ENCODE results near the gene NR3C1. TPM values are rescaled to one million over a fixed set of nuclear protein-coding genes. Genes with fewer than 3 reads are reported as not detected.

Gene NR3C1
- total RNA-seq, 2 experiments from 2014 or later = 52.7 to 55.6 TPM

DNA sequence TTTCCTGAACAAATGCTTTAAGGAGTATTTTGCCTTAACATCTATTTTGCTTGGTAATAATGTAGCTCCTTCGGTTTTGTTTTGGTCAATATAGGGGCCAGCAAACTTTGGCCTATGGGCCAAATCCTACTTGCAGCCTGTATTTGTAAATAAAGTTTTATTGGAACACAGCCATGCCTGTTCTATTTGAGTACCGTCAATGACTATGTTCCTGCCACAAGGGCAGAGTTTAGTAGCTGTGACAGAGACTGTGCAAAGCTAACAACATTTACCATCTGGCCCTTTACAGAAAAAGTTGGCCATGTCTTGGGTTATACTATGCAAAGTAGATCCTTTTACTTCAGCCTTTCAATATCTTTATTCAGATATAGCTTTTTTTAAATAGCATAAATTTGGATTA is 113.4 kb downstream of the NR3C1 start:
- Mint-ChIP-seq H3K4me1 (ENCODE audit: low read depth) (peaks cover 2% of the 10 kb centered on the region), H3K9me3 (no peaks in the 10 kb centered on the region), H3K27me3 (no peaks in the 10 kb centered on the region), H3K4me3 (no peak overlapping the region), H3K27ac (no peak overlapping the region), H3K36me3 (ENCODE audit: low read depth) (peaks cover 45% of the 10 kb centered on the region)
- DNase-seq (no peak), ATAC-seq (no peak)
- no peak for TF ChIP-seq CTCF (IDR thresholded peaks at IDR 0.05)
- CTCF ChIA-PET = no interaction called here
- POLR2A ChIA-PET = no interaction called here
- intact Hi-C loops (cut with micrococcal nuclease) = no loop called here

- no peak overlapping the region for H3K27ac Mint-ChIP-seq
- ATAC-seq (no peak), DNase-seq (no peak)
- intact Hi-C loops (cut with micrococcal nuclease) = no loop called here
- ChIA-PET CTCF (no interaction called here), POLR2A (no interaction called here)
- H3K36me3 Mint-ChIP-seq (ENCODE audit: low read depth) = peaks cover 50% of the 10 kb centered on the region
- H3K4me1 Mint-ChIP-seq (ENCODE audit: low read depth) = peaks cover 4% of the 10 kb centered on the region
- H3K4me3 Mint-ChIP-seq = no peak overlapping the region
- H3K9me3 Mint-ChIP-seq = no peaks in the 10 kb centered on the region
- TF ChIP-seq CTCF (IDR thresholded peaks at IDR 0.05) = no peak
- H3K27me3 Mint-ChIP-seq = no peaks in the 10 kb centered on the region
Measured at GRCh38 chr5:143284521-143284920, 119.0 kb downstream of the NR3C1 start.

DNA sequence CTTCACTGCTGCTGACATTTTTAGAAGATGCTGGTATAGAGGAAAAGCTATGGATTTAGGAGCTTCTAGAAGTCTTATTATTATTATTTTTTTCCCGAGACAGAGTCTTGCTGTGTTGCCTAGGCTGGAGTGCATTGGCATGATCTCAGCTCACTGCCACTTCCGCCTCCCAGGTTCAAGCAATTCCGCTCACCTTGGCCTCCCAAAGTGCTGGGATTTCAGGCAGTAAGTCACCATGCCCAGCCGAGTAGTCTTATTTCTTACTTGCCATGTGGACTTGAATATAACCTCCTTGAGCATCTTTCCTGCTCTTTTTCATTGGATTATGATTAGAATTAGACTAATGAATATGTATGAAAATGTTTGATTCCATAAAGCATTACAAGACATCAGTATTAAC is 119.5 kb downstream of the NR3C1 start:
- intact Hi-C loops (cut with micrococcal nuclease) = no loop called here
- Mint-ChIP-seq H3K27ac (no peak overlapping the region), H3K27me3 (no peaks in the 10 kb centered on the region), H3K4me3 (no peak overlapping the region), H3K9me3 (no peaks in the 10 kb centered on the region), H3K4me1 (ENCODE audit: low read depth) (peaks cover 4% of the 10 kb centered on the region), H3K36me3 (ENCODE audit: low read depth) (peaks cover 46% of the 10 kb centered on the region)
- TF ChIP-seq CTCF (IDR thresholded peaks at IDR 0.05) = no peak
- DNase-seq (no peak), ATAC-seq (no peak)
- POLR2A ChIA-PET = no interaction called here
- CTCF ChIA-PET = interaction anchor here (0.6 kb wide), 1 partner anchor 990 kb away, joined by 3 read pairs; no protein-coding TSS in a partner anchor

- H3K27ac Mint-ChIP-seq = no peak overlapping the region
- no peaks in the 10 kb centered on the region for H3K9me3 Mint-ChIP-seq
- no peaks in the 10 kb centered on the region for H3K27me3 Mint-ChIP-seq
- intact Hi-C loops (cut with micrococcal nuclease) = no loop called here
- ATAC-seq (no peak), DNase-seq (no peak)
- no peak for TF ChIP-seq CTCF (IDR thresholded peaks at IDR 0.05)
- no peak overlapping the region for H3K4me3 Mint-ChIP-seq
- ChIA-PET POLR2A (interaction anchor here (0.9 to 1.3 kb wide), 2 partner anchors 12 to 123 kb away, joined by 3 to 5 read pairs; partner anchors contain the start of gene NR3C1), CTCF (interaction anchor here (1.9 kb wide), 1 partner anchor 393 kb away, joined by 4 read pairs; no protein-coding TSS in a partner anchor)
- peaks cover 3% of the 10 kb centered on the region for H3K4me1 Mint-ChIP-seq (ENCODE audit: low read depth)
- peaks cover 45% of the 10 kb centered on the region for H3K36me3 Mint-ChIP-seq (ENCODE audit: low read depth)
Measured at GRCh38 chr5:143281226-143281625, 122.3 kb downstream of the NR3C1 start.

- DNase-seq = no peak
- intact Hi-C loops (cut with micrococcal nuclease) = no loop called here
- no peak overlapping the region for H3K4me3 Mint-ChIP-seq
- peaks cover 8% of the 10 kb centered on the region for H3K4me1 Mint-ChIP-seq (ENCODE audit: low read depth)
- TF ChIP-seq CTCF (IDR thresholded peaks at IDR 0.05) = no peak
- no peaks in the 10 kb centered on the region for H3K9me3 Mint-ChIP-seq
- no peaks in the 10 kb centered on the region for H3K27me3 Mint-ChIP-seq
- no peak for ATAC-seq
- CTCF ChIA-PET = no interaction called here
- H3K36me3 Mint-ChIP-seq (ENCODE audit: low read depth) = peaks cover 44% of the 10 kb centered on the region
- no peak overlapping the region for H3K27ac Mint-ChIP-seq
- POLR2A ChIA-PET = no interaction called here
Measured at GRCh38 chr5:143279698-143280097, 123.8 kb downstream of the NR3C1 start.
